Stimulated activated CD8-positive, alpha-beta memory T cell treated with anti-CD3 and anti-CD28 coated beads, Interleukin-7, amount 100 ng/mL, for 48 hours (primary cell): ENCODE results near the gene FANK1.
A peak's percentile ranks its signal among the peaks of the same experiment; 100 is the strongest.
"Not testable (repeated sequence)": the region's sequence is repeated elsewhere in the genome, so short reads cannot be mapped to it uniquely, and the experiment has no call there.

Experiments
- DNase-seq, 2 donors: peaks; one replicate each; pipeline ENCODE4 v3.0.0-alpha.2; 2020; ENCODE audit warnings: low read depth in 1 of 2; ENCODE audit errors: extremely low read depth in 1 of 2

Gene FANK1

DNA sequence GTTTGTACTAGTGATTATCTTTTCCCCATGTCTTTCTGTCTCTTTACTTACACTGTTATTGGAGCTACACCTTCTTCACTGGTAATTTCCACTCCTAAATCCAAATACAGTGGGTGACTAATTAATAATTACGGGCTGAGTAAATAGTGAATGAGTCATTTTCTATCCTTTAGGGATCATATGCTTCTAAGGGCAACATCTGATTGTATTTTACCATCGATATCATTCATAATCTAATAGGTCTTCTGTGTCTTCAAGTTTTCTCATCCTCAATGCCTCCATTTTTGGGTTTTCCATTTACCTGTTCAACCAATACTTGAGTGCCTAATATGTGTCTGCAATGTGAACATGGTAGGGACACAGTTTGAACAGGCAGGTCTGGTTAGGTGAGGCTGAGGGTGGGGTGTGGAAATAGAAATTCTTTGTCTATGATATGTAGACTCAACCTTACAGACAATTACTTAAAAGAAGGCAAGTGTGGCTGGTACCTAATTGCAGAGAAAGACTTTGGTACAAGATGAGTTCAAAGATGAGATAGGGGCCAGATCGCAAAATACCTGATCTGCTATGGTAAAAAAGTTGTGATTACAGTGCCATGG is 9.4 kb upstream of the FANK1 start:
- no peak for DNase-seq

DNA sequence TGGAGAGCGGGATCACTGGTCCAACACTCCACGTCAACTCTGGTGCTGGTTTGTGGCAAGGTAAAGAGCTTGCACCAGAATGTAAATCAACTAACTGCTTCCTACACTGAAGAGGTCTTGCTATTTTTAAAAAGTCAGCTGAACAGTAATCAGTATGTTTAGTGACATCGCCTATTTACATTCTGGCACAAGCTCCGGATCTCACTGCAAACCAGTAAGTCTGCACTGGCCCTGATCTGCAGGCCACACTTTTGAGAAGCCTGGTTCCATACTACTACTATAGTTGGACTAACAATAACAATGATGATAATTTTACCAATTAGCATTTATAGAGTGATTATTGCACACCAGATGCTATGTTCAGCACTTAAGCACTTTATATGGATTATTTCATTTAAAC is 6.9 kb upstream of the FANK1 start:
- not testable (repeated sequence) for DNase-seq

DNA sequence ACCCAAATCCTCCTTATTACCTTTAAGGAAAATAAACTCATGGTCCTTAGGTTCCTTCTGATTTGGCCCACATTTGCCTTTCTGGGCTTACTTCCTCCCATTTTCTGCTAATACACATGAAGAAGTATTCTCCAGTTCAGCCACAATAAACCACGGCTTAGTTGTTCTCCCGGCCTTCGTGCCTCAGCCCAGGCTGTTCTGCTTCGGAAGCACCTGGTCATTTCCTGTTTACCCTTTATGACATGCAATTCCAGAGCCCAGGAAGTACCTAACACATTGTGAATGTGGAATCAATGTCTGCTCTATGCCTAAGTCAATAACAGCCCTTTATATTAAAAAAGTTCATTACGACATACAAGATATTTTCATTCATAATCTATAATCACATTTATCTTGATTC is 4.0 kb upstream of the FANK1 start:
- DNase-seq = not testable (repeated sequence)

- DNase-seq = not testable (repeated sequence)
Measured at GRCh38 chr10:125894176-125894575, 2.2 kb upstream of the FANK1 start.

DNA sequence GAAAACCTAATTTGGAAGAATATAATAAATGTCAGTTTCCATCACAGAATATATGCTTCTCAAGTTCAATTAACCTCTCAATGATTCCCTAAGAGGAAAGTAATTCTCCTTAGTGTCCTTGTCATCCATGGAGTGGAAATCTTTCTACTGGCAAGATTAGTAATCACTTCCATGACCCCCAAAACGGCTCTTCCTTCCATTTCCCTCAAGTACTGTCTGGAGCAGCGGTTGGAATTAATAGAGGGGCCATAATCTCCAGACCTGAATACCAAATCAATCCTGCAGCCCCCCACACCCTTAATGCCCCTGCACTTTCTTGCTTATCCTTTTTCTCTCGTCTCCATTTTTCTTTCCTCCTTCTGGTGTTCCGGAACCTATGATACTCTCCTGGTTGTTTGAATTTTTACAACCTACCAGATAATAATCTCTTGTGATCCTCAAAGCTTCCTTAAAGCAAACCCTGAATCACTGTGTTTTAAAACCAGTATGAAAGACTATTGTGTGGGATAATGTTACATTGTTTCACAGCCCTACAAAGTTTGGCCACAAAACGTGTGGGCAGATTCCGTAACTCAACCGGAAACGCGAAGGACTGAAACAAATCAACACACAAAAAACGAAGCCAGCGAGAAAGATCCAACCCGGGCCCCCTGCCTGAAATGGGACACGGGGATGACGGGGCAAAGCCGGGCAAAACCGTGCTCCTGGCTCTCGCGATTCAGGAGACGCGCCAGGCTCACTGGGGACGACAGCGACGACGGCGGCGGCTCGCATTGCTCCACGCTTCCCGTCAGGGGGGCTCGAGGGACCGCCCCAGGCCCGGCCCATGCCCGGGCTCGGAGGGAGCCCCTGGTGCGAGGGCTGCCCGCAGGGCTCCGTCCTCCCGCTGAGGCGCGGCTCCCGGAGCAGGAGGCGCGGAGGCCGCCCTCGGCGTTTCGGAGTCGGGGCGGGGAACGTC is 955 bp upstream of the FANK1 start:
- peak; percentile 16 to 50 for DNase-seq

GRCh38 chr10:125897317-125897716 is 953 bp downstream of the FANK1 start:
- DNase-seq = not testable (repeated sequence)

DNA sequence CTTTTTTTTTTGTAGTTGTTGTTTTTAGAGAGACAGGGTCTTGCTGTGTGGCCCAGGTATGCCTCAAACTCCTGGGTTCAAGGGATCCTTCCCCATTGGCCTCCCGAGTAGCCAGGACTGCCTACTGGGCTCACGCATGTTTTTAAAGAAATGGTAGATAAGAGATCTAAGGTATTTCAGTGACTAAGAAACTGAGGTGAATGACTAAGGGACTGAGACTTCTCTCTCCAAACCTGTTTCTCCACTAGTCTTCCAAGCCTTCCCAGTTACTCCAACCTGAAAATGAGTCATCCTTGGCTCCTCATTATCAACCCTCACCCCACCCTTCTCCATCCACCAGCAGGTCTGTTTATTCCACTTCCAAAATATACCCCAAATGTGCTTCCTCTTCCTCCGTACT is 4.6 kb downstream of the FANK1 start:
- not testable (repeated sequence) for DNase-seq

DNA sequence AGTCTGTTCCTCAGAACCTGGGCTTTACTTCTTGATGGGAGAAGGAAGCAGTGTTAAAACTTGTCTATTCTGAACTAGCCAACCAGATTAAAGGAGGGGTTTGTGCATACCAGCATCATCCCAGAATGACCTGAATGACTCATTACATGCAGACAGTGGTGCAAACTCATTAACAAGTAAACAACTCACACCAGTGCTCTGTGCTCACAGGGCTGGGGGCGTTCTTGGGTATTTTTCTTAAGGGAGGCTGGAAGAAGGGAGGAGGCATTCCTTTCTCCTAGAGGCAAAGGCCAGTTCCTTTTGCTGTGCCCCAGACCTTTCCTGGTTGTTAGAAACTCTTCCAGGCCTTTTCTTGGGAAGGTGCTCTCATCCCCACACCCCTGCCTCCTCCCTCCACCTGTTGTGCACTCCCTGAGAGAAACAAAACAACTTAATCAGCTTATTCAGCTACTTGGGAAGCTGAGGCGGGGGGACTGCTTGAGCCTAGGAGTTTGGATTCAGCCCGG is 6.8 kb downstream of the FANK1 start:
- not testable (repeated sequence) for DNase-seq

- DNase-seq = not testable (repeated sequence)
Measured at GRCh38 chr10:125905069-125905994, 9.0 kb downstream of the FANK1 start.

GRCh38 chr10:125907598-125907997 is 11.2 kb downstream of the FANK1 start:
- not testable (repeated sequence) for DNase-seq

GRCh38 chr10:125908813-125909212 is 12.4 kb downstream of the FANK1 start:
- not testable (repeated sequence) for DNase-seq

DNA sequence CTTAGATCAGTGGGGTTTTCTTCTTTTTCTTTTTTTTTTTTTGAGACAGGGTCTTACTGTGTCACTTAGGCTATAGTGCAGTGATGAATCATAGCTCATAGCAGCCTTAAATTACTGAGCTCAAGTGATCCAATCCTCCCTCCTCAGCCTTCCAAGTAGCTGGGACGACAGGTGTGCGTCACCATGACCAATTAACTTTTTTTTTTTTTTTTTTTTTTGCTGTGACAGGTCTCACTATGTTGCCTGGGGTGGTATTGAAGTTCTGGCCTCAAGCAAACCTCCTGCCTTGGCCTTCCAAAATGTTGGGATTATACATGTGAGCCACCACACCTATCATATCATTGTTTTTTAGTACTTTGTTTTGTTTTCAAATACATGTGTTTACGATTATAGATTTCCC is 13.1 kb downstream of the FANK1 start:
- DNase-seq = not testable (repeated sequence)

DNA sequence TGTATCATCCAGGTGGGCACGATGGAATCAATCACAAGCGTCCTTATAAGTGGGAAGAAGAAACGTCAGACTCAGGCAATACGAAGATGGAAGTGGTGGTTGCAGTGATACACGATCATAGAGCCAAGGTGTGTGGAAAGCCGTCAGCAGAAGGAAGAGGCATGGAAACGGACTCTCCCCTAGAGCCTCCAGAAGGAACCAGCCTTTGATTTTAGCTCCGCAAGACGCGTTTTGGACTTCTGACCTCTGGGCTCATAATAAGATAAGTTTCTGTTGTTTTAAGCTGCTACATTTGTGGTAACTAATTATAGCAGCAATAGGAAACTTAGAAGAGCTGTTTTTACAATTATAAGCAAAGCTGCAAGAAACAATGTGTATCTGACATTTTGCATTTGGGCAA is 14.8 kb downstream of the FANK1 start:
- DNase-seq = no peak

DNA sequence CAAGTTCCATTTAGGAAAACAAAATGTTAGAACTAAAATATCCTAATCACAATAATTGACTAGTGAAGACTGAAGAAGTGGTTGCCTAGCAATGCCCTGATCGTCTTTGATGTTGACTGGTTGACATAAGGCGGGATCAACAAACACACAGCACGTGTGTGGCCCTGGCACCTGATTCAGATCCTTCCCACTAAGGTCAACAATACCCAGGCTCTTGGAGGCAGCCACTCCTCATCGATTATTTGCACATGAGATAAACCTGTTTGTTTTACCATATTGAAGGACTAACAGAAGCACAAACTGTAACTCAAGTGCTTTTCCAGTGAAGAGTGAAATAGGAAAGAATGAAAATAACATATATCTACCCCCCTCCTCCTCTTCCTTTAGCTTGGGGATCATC is 15.6 kb downstream of the FANK1 start:
- DNase-seq = no peak

DNA sequence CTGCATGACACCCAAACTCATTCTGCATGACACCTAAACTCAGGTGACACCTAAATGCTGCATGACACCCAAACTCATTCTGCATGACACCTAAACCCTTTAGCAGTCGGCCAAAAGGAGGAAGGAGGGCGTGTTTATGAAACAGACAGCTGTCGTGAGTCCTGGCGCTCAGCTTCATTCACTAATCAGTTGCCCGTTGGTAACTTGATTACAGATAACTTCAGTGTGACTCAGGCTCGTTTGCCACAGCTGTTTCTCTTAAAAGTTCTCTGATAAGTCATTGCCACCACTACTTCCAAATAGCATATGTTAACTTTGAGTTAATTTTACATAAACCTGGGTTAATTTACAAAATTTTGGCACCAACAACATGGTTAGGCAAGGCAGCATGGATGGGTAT is 16.9 kb downstream of the FANK1 start:
- not testable (repeated sequence) for DNase-seq

DNA sequence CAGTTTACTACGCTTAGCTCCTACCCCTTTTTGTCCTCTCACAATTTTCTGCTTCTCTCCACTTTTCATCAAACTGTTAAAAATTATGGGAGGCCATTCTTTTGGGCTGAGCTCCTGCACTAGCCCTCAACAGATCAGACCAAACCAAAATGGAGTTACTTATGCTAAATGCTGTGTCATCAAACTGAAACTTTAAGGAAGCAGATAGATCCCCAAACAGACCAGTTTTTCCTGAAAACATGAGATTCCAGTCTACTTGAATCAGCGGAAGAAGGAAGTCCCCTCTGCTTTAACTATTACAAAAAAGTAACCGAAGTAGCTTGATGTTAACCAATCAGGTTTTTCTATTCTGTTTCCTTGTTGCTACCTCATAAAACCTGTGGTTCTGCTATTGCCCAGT is 20.6 kb downstream of the FANK1 start:
- DNase-seq = no peak

GRCh38 chr10:125917704-125918361 is 21.5 kb downstream of the FANK1 start:
- DNase-seq = not testable (repeated sequence)

GRCh38 chr10:125921643-125922306 is 25.4 kb downstream of the FANK1 start:
- DNase-seq = not testable (repeated sequence)

GRCh38 chr10:125925262-125925834 is 29.0 kb downstream of the FANK1 start:
- no peak for DNase-seq
